T-cell (primary cell): ENCODE data around the gene PPP1R2. TPM values are rescaled to one million over a fixed set of nuclear protein-coding genes. Genes with fewer than 3 reads are reported as not detected.

ENCODE experiments used
- ATAC-seq, 4 experiments: fragments of 200-7000 bp in 3 of 4; fragments of 150-1000 bp in 1 of 4; cut with Tn5 transposase; replicated peaks in 1 of 4; 1 replicate in 3 of 4; 2 replicates in 1 of 4; pipeline ENCODE4 v1.10.0; 2021; ENCODE audit warnings: moderate library complexity in 3 of 4, mild to moderate bottlenecking in 2 of 4, moderate number of reproducible peaks in 1 of 4
- CTCF ChIA-PET, 2 donors: fragments of 300-600 bp; sonication (Branson Sonifier 250); formaldehyde crosslinking; loops; one replicate each; lab custom pipeline; 2022; ENCODE audit warnings: antibody characterized with exemption in 2 of 2; lab: Charles Lee
- POLR2A ChIA-PET, 2 donors: fragments of 300-600 bp; sonication (Branson Sonifier 250); formaldehyde crosslinking; loops; one replicate each; lab custom pipeline; 2022; ENCODE audit warnings: antibody characterized with exemption in 2 of 2; lab: Charles Lee
- DNase-seq, 35 experiments: peaks; one replicate each; pipeline versions ENCODE4 v3.0.0 to v3.0.0-alpha.2; 2013 to 2023
- H3K27ac ChIP-seq: one replicate; pipeline ENCODE4 v1.5.1; 2013; ENCODE audit warnings: low read length
- H3K27me3 ChIP-seq, 2 experiments: replicated peaks in 1 of 2; 1 replicate in 1 of 2; 2 replicates in 1 of 2; pipeline versions ENCODE4 v1.6.1 to v1.7.0; 2013; ENCODE audit warnings: low read length in 1 of 2, mixed read lengths in 1 of 2; ENCODE audit not compliant: control insufficient read depth in 2 of 2, insufficient read depth in 2 of 2; ENCODE audit errors: extremely low read depth in 1 of 2
- H3K36me3 ChIP-seq, 2 donors: 1 replicate in 1 of 2; 2 replicates in 1 of 2; pipeline versions ENCODE4 v1.6.1 to v1.7.0; 2013; ENCODE audit warnings: low read length in 1 of 2; ENCODE audit not compliant: control insufficient read depth in 2 of 2, insufficient read depth in 1 of 2; ENCODE audit errors: extremely low read depth in 1 of 2
- H3K4me1 ChIP-seq, 2 experiments: 1 replicate in 1 of 2; 2 replicates in 1 of 2; pipeline versions ENCODE4 v1.6.1 to v1.7.0; 2013; ENCODE audit warnings: low read length in 2 of 2, mixed read lengths in 1 of 2; ENCODE audit not compliant: insufficient read depth in 2 of 2, control insufficient read depth in 1 of 2; ENCODE audit errors: extremely low read depth in 1 of 2
- H3K4me3 ChIP-seq, 2 donors: 1 replicate in 1 of 2; 2 replicates in 1 of 2; pipeline versions ENCODE4 v1.5.1 to v1.7.0; 2013; ENCODE audit warnings: mild to moderate bottlenecking in 2 of 2, low read length in 1 of 2, moderate library complexity in 1 of 2; ENCODE audit not compliant: control insufficient read depth in 1 of 2; ENCODE audit errors: extremely low read depth in 1 of 2
- H3K9me3 ChIP-seq: 2 replicates; pipeline ENCODE4 v1.7.0; 2013
- H3K27ac Mint-ChIP-seq, 2 donors: one replicate each; pipeline ENCODE4 v1.8.0; 2020 to 2021; ENCODE audit warnings: mild to moderate bottlenecking in 2 of 2, mixed read lengths in 2 of 2
- H3K27me3 Mint-ChIP-seq, 2 donors: one replicate each; pipeline ENCODE4 v1.8.0; 2021 to 2022; ENCODE audit warnings: mixed read lengths in 2 of 2
- H3K36me3 Mint-ChIP-seq: one replicate; pipeline ENCODE4 v1.8.0; 2021; ENCODE audit warnings: mixed read lengths
- H3K4me1 Mint-ChIP-seq, 3 donors: one replicate each; pipeline ENCODE4 v1.8.0; 2020 to 2022; ENCODE audit warnings: mixed read lengths in 3 of 3, mild to moderate bottlenecking in 1 of 3
- H3K4me3 Mint-ChIP-seq, 3 donors: one replicate each; pipeline ENCODE4 v1.8.0; 2020 to 2022; ENCODE audit warnings: mild to moderate bottlenecking in 3 of 3, mixed read lengths in 3 of 3, moderate library complexity in 3 of 3
- H3K9me3 Mint-ChIP-seq, 3 donors: one replicate each; pipeline ENCODE4 v1.8.0; 2020 to 2022; ENCODE audit warnings: mixed read lengths in 3 of 3
- WGBS: methylation state at CpG from one replicate; pipeline ENCODE4 v1.1.5; 2013; ENCODE audit warnings: missing lambda C conversion rate; ENCODE audit not compliant: insufficient coverage; 5-methylcytosine and 5-hydroxymethylcytosine counted together
- total RNA-seq, 35 experiments: library from RNA in 6 of 35; stranded (reverse) in 6 of 35; fragments of 120-200 nt in 1 of 35; gene quantifications; one replicate each; pipeline versions ENCODE4 v1.2.1 to v1.2.4 and lab custom pipeline; 2013 to 2026

Gene PPP1R2
- total RNA-seq, 5 donors from 2014 or later (not counting 1 experiment from before 2014, with no cell fraction given), result 113 to 154 (median 123) TPM

GRCh38 chr3:195570344-195570743 is 27.2 kb upstream of the PPP1R2 start:
- CTCF ChIA-PET, result no interaction called here
- no peaks in the 10 kb centered on the region for H3K9me3 ChIP-seq

GRCh38 chr3:195568630-195569029 is 25.5 kb upstream of the PPP1R2 start:
- 71% methylated on average over 4 of the region's 5 CpGs for WGBS
- ChIA-PET CTCF (interaction anchor here in 1 of 2 donors (0.6 kb wide), 1 partner anchor 451 kb away, joined by 3 read pairs; no protein-coding TSS in a partner anchor), POLR2A (interaction anchor here in 1 of 2 donors (0.6 kb wide), 1 partner anchor 348 kb away, joined by 3 read pairs; no protein-coding TSS in a partner anchor)
- Mint-ChIP-seq H3K4me1 (peaks cover 12 to 20% (median 16%) of the 10 kb centered on the region in 3 donors), H3K27ac (no peak overlapping the region), H3K9me3 (no peaks in the 10 kb centered on the region), H3K27me3 (no peaks in the 10 kb centered on the region), H3K36me3 (no peaks in the 10 kb centered on the region), H3K4me3 (no peak overlapping the region)
- DNase-seq (no peak), ATAC-seq (no peak)
- Histone ChIP-seq H3K9me3 (no peaks in the 10 kb centered on the region), H3K4me1 (peaks cover 4 to 5% of the 10 kb centered on the region in 2 experiments), H3K36me3 (no peaks in the 10 kb centered on the region), H3K27me3 (peaks cover 0 to 3% of the 10 kb centered on the region in 2 experiments), H3K4me3 (no peak overlapping the region), H3K27ac (no peak overlapping the region)

More at GRCh38 chr3:195570344-195570743, 27.2 kb upstream of the PPP1R2 start:
- ATAC-seq, result peak in 2 of 4 experiments; percentile 32 to 62
- POLR2A ChIA-PET, result interaction anchor here in 1 of 2 donors (1.1 kb wide), 1 partner anchor 145 kb away, joined by 3 read pairs; no protein-coding TSS in a partner anchor
- H3K9me3 Mint-ChIP-seq, result no peaks in the 10 kb centered on the region
- 81% methylated on average over 3 of the region's 6 CpGs for WGBS
- no peak overlapping the region for H3K27ac ChIP-seq
- no peaks in the 10 kb centered on the region for H3K27me3 Mint-ChIP-seq
- no peak overlapping the region for H3K27ac Mint-ChIP-seq
- H3K36me3 Mint-ChIP-seq, result no peaks in the 10 kb centered on the region
- no peaks in the 10 kb centered on the region for H3K36me3 ChIP-seq
- no peak for DNase-seq
- peaks cover 12 to 24% (median 16%) of the 10 kb centered on the region in 3 donors for H3K4me1 Mint-ChIP-seq
- H3K4me1 ChIP-seq, result peaks cover 4 to 5% of the 10 kb centered on the region in 2 experiments
- H3K4me3 Mint-ChIP-seq, result no peak overlapping the region
- peaks cover 0 to 4% of the 10 kb centered on the region in 2 experiments for H3K27me3 ChIP-seq
- H3K4me3 ChIP-seq, result no peak overlapping the region

- Histone ChIP-seq H3K27me3 (no peaks in the 10 kb centered on the region), H3K4me3 (no peak overlapping the region), H3K9me3 (no peaks in the 10 kb centered on the region), H3K36me3 (no peaks in the 10 kb centered on the region), H3K4me1 (peaks cover 4 to 5% of the 10 kb centered on the region in 2 experiments), H3K27ac (no peak overlapping the region)
- Mint-ChIP-seq H3K4me3 (no peak overlapping the region), H3K4me1 (peaks cover 12 to 20% (median 16%) of the 10 kb centered on the region in 3 donors), H3K27me3 (no peaks in the 10 kb centered on the region), H3K27ac (no peak overlapping the region), H3K9me3 (no peaks in the 10 kb centered on the region), H3K36me3 (no peaks in the 10 kb centered on the region)
- WGBS, result no CpG with 5 or more reads among the region's 6 CpGs
- POLR2A ChIA-PET, result no interaction called here
- DNase-seq, result no peak
- no peak for ATAC-seq
- CTCF ChIA-PET, result interaction anchor here in 1 of 2 donors (0.6 kb wide), 1 partner anchor 16 kb away, joined by 4 read pairs; no protein-coding TSS in a partner anchor
Measured at GRCh38 chr3:195566797-195567196, 23.7 kb upstream of the PPP1R2 start.

- H3K27me3 ChIP-seq, result no peaks in the 10 kb centered on the region
- no peaks in the 10 kb centered on the region for H3K9me3 Mint-ChIP-seq
- H3K27me3 Mint-ChIP-seq, result no peaks in the 10 kb centered on the region
- ChIA-PET POLR2A (no interaction called here), CTCF (no interaction called here)
- no peak overlapping the region for H3K27ac Mint-ChIP-seq
- ATAC-seq (no peak), DNase-seq (no peak)
- peaks cover 10 to 17% (median 14%) of the 10 kb centered on the region in 3 donors for H3K4me1 Mint-ChIP-seq
- H3K4me1 ChIP-seq, result peaks cover 4 to 5% of the 10 kb centered on the region in 2 experiments
- H3K27ac ChIP-seq, result no peak overlapping the region
- H3K9me3 ChIP-seq, result no peaks in the 10 kb centered on the region
- no peak overlapping the region for H3K4me3 ChIP-seq
- H3K36me3 ChIP-seq, result no peaks in the 10 kb centered on the region
- 67% methylated on average over 5 of the region's 7 CpGs for WGBS
- H3K4me3 Mint-ChIP-seq, result no peak overlapping the region
- no peaks in the 10 kb centered on the region for H3K36me3 Mint-ChIP-seq
Measured at GRCh38 chr3:195565716-195566115, 22.6 kb upstream of the PPP1R2 start.

- H3K9me3 ChIP-seq, result no peaks in the 10 kb centered on the region
- ChIA-PET POLR2A (interaction anchor here in 1 of 2 donors (0.6 kb wide), 1 partner anchor 52 kb away, joined by 4 read pairs; no protein-coding TSS in a partner anchor), CTCF (no interaction called here)
- Mint-ChIP-seq H3K36me3 (no peaks in the 10 kb centered on the region), H3K27ac (no peak overlapping the region), H3K4me1 (peaks cover 6 to 12% (median 8%) of the 10 kb centered on the region in 3 donors), H3K4me3 (no peak overlapping the region), H3K9me3 (no peaks in the 10 kb centered on the region), H3K27me3 (no peaks in the 10 kb centered on the region)
- 100% methylated on average over 3 of the region's 4 CpGs for WGBS
- DNase-seq (no peak), ATAC-seq (no peak)
- no peaks in the 10 kb centered on the region for H3K36me3 ChIP-seq
- no peak overlapping the region for H3K4me3 ChIP-seq
- no peaks in the 10 kb centered on the region for H3K27me3 ChIP-seq
- H3K27ac ChIP-seq, result no peak overlapping the region
- peaks cover 0 to 3% of the 10 kb centered on the region in 2 experiments for H3K4me1 ChIP-seq
Measured at GRCh38 chr3:195563317-195563716, 20.2 kb upstream of the PPP1R2 start.

- no peak overlapping the region for H3K27ac Mint-ChIP-seq
- Histone ChIP-seq H3K27ac (no peak overlapping the region), H3K9me3 (no peaks in the 10 kb centered on the region), H3K27me3 (no peaks in the 10 kb centered on the region), H3K4me1 (peaks cover 0 to 18% of the 10 kb centered on the region in 2 experiments), H3K4me3 (no peak overlapping the region), H3K36me3 (no peaks in the 10 kb centered on the region)
- no peaks in the 10 kb centered on the region for H3K9me3 Mint-ChIP-seq
- POLR2A ChIA-PET, result interaction anchor here in 1 of 2 donors (0.7 kb wide), 1 partner anchor 18 kb away, joined by 4 read pairs; no protein-coding TSS in a partner anchor
- H3K36me3 Mint-ChIP-seq, result no peaks in the 10 kb centered on the region
- H3K27me3 Mint-ChIP-seq, result no peaks in the 10 kb centered on the region
- no peak overlapping the region for H3K4me3 Mint-ChIP-seq
- DNase-seq (no peak), ATAC-seq (no peak)
- CTCF ChIA-PET, result no interaction called here
- H3K4me1 Mint-ChIP-seq, result peaks cover 21 to 27% (median 27%) of the 10 kb centered on the region in 3 donors
- 83% methylated on average over 4 of the region's 4 CpGs for WGBS
Measured at GRCh38 chr3:195559723-195560409, 16.7 kb upstream of the PPP1R2 start.
